ENCODE results near the gene PDK2. TPM values are rescaled to one million over a fixed set of nuclear protein-coding genes. Genes with fewer than 3 reads are reported as not detected.

The PDK2 gene
- total and polyA plus RNA-seq, 10 of the 15 experiments (the other 5 are each of a cell fraction or from before 2014, with no cell fraction given) = 0.98 to 22.6 (median 12.3) TPM

DNA sequence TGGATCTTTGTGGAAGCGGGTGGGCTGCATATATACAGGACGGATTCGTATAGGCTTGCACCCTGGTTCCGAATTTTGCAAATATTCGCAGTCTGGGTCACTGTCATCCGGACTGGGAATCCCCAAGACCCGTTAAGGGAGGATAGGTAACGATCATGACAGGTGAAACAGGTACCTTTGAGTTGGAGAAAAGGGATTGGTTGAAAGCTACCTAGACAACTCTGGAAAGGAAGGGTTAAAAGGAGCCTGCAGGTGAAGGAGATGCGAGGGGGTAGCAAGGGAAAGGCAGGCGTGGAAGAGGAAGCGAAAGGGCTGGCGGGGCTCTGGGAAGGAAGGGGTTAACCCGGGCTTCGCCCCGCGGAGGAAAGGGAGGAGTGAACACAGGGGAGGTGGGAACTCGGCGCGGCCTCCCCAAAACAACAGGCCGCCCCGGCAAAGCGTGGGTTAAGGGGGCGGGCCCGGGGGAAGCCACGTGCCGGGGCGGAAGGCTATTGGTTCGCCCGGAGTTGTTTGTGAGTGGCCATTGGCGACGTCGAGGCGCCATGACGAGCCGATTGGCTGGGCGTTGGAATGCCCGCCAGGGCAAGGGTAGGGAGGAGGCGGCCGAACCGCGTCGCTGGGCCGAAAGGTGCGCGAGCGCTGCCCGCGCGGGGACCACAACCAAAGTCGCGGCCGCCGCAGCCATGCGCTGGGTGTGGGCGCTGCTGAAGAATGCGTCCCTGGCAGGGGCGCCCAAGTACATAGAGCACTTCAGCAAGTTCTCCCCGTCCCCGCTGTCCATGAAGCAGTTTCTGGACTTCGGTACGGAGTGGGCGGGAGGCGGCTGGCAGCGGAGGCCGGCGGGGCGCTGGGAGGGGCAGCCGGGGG lies at the start of gene PDK2 (continued):
- TF ChIP-seq IRF5 (IDR thresholded peaks at IDR 0.05; ENCODE audit: borderline replicate concordance) (no peak), NFIC (IDR thresholded peaks at IDR 0.05; ENCODE audit: low read depth, low read length) (no peak), NKRF (conservative IDR thresholded peaks at IDR 0.05) (peak; percentile 41; the same call in 1 of the 2 replicates), POLR2AphosphoS2 (IDR thresholded peaks at IDR 0.05; ENCODE audit: low read depth, low read length) (no peak), MTA2 (IDR thresholded peaks at IDR 0.05; ENCODE audit: low read depth) (peak; percentile 77; the same call in 1 of the 2 replicates), FOS (IDR thresholded peaks at IDR 0.05; ENCODE audit: borderline replicate concordance, extremely low read depth, insufficient read length) (peak; percentile 85), NBN (IDR thresholded peaks at IDR 0.05) (peak; percentile 64; the same call in 1 of the 2 replicates), POLR2A (IDR thresholded peaks at IDR 0.05; ENCODE audit: low read depth, low read length) (peak; percentile 71), EGR1 (IDR thresholded peaks at IDR 0.05; ENCODE audit: borderline replicate concordance in 1 of 2, low read depth in 2 of 2, low read length in 2 of 2) (no peak; a peak in 1 of 3 replicates), IKZF1 (conservative IDR thresholded peaks at IDR 0.05) (peak; percentile 62)
- TF ChIP-seq, protein P1, sequence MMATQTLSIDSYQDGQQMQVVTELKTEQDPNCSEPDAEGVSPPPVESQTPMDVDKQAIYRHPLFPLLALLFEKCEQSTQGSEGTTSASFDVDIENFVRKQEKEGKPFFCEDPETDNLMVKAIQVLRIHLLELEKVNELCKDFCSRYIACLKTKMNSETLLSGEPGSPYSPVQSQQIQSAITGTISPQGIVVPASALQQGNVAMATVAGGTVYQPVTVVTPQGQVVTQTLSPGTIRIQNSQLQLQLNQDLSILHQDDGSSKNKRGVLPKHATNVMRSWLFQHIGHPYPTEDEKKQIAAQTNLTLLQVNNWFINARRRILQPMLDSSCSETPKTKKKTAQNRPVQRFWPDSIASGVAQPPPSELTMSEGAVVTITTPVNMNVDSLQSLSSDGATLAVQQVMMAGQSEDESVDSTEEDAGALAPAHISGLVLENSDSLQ (IDR thresholded peaks at IDR 0.05) = peak; percentile 43; the same call in 1 of the 2 replicates
- TF ChIP-seq, protein P2, sequence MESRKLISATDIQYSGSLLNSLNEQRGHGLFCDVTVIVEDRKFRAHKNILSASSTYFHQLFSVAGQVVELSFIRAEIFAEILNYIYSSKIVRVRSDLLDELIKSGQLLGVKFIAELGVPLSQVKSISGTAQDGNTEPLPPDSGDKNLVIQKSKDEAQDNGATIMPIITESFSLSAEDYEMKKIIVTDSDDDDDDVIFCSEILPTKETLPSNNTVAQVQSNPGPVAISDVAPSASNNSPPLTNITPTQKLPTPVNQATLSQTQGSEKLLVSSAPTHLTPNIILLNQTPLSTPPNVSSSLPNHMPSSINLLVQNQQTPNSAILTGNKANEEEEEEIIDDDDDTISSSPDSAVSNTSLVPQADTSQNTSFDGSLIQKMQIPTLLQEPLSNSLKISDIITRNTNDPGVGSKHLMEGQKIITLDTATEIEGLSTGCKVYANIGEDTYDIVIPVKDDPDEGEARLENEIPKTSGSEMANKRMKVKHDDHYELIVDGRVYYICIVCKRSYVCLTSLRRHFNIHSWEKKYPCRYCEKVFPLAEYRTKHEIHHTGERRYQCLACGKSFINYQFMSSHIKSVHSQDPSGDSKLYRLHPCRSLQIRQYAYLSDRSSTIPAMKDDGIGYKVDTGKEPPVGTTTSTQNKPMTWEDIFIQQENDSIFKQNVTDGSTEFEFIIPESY (IDR thresholded peaks at IDR 0.05) = no peak
